HG03457 (cell line): ENCODE results near the gene PRKCE.

Source experiments
- ATAC-seq: cut with Tn5 transposase; IDR thresholded peaks from one replicate; pipeline ENCODE4 v1.9.1; 2021; ENCODE audit warnings: moderate number of reproducible peaks; ENCODE audit not compliant: unreplicated experiment

Gene PRKCE

GRCh38 chr2:46029332-46029811 is 377.9 kb downstream of the PRKCE start:
- ATAC-seq: no peak

- no peak for ATAC-seq
Observed at GRCh38 chr2:46030330-46030729, 378.9 kb downstream of the PRKCE start.

- no peak for ATAC-seq
Observed at GRCh38 chr2:46032161-46032813, 380.8 kb downstream of the PRKCE start.

GRCh38 chr2:46032996-46033395 is 381.5 kb downstream of the PRKCE start:
- ATAC-seq: no peak

GRCh38 chr2:46034535-46034934 is 383.1 kb downstream of the PRKCE start:
- ATAC-seq: no peak

GRCh38 chr2:46036929-46037328 is 385.5 kb downstream of the PRKCE start:
- no peak for ATAC-seq

- ATAC-seq: no peak
Observed at GRCh38 chr2:46039543-46040303, 388.2 kb downstream of the PRKCE start.

- ATAC-seq: no peak
Observed at GRCh38 chr2:46040563-46041155, 389.2 kb downstream of the PRKCE start.

GRCh38 chr2:46041434-46041833 is 390.0 kb downstream of the PRKCE start:
- no peak for ATAC-seq

- no peak for ATAC-seq
Observed at GRCh38 chr2:46042207-46042637, 390.7 kb downstream of the PRKCE start.

- no peak for ATAC-seq
Observed at GRCh38 chr2:46042711-46043110, 391.2 kb downstream of the PRKCE start.

GRCh38 chr2:46045888-46046287 is 394.4 kb downstream of the PRKCE start:
- no peak for ATAC-seq

GRCh38 chr2:46047290-46047689 is 395.8 kb downstream of the PRKCE start:
- ATAC-seq: no peak

GRCh38 chr2:46048693-46049092 is 397.2 kb downstream of the PRKCE start:
- ATAC-seq: no peak

GRCh38 chr2:46050027-46050426 is 398.6 kb downstream of the PRKCE start:
- no peak for ATAC-seq

GRCh38 chr2:46050489-46050888 is 399.0 kb downstream of the PRKCE start:
- no peak for ATAC-seq

- ATAC-seq: no peak
Observed at GRCh38 chr2:46051085-46051484, 399.6 kb downstream of the PRKCE start.

- ATAC-seq: no peak
Observed at GRCh38 chr2:46053564-46053963, 402.1 kb downstream of the PRKCE start.

- no peak for ATAC-seq
Observed at GRCh38 chr2:46056541-46056940, 405.1 kb downstream of the PRKCE start.

GRCh38 chr2:46058140-46058539 is 406.7 kb downstream of the PRKCE start:
- ATAC-seq: no peak

GRCh38 chr2:46062637-46063412 is 411.4 kb downstream of the PRKCE start:
- no peak for ATAC-seq
